Caco-2 (cell line): ENCODE measurements around the gene FUT9. TPM values are rescaled to one million over a fixed set of nuclear protein-coding genes. Genes with fewer than 3 reads are reported as not detected.

ENCODE experiments used
- BruUV-seq: library from RNA; stranded (reverse); fragments of 400-500 nt; replicated peaks from 2 replicates; lab custom pipeline; 2021; lab: Mats Ljungman, UMichigan
- CTCF ChIA-PET: fragments of 300-600 bp; sonication (Branson Sonifier 250); formaldehyde crosslinking; loops from one replicate; lab custom pipeline; 2022; ENCODE audit warnings: antibody characterized with exemption; lab: Charles Lee
- POLR2A ChIA-PET: fragments of 300-600 bp; sonication (Branson Sonifier 250); formaldehyde crosslinking; loops from one replicate; lab custom pipeline; 2022; ENCODE audit warnings: antibody characterized with exemption; lab: Charles Lee
- DNase-seq, 2 experiments: peaks; one replicate each; pipeline versions ENCODE4 v3.0.0 to v3.0.0-alpha.2; 2020 to 2022
- H3K27me3 ChIP-seq: replicated peaks from 2 replicates; pipeline ENCODE4 v1.6.0; 2011; ENCODE audit warnings: low read length; ENCODE audit not compliant: control insufficient read depth, insufficient read depth
- H3K36me3 ChIP-seq: 2 replicates; pipeline ENCODE4 v1.5.1; 2011; ENCODE audit warnings: low read length; ENCODE audit not compliant: control insufficient read depth, insufficient read depth
- H3K4me1 ChIP-seq: fragments of 250-450 bp; sonication (Bioruptor Pico); 2 replicates; pipeline ENCODE4 v1.5.1; 2020; ENCODE audit warnings: mild to moderate bottlenecking
- H3K4me3 ChIP-seq: 2 replicates; pipeline ENCODE4 v1.5.1; 2011; ENCODE audit warnings: low read depth, mild to moderate bottlenecking, control low read depth, low read length
- H3K9me3 ChIP-seq: fragments of 250-450 bp; sonication (Bioruptor Pico); 2 replicates; pipeline ENCODE4 v1.5.1; 2020; ENCODE audit warnings: mild to moderate bottlenecking, moderate library complexity
- H3K27ac Mint-ChIP-seq: one replicate; pipeline ENCODE4 v1.8.0; 2022; ENCODE audit warnings: mixed read lengths; ENCODE audit not compliant: unreplicated experiment
- H3K27me3 Mint-ChIP-seq: one replicate; pipeline ENCODE4 v1.8.0; 2022; ENCODE audit warnings: mixed read lengths; ENCODE audit not compliant: insufficient read depth, unreplicated experiment
- H3K36me3 Mint-ChIP-seq: one replicate; pipeline ENCODE4 v1.8.0; 2022; ENCODE audit warnings: mild to moderate bottlenecking, mixed read lengths; ENCODE audit not compliant: insufficient read depth, unreplicated experiment
- H3K4me1 Mint-ChIP-seq: one replicate; pipeline ENCODE4 v1.8.0; 2022; ENCODE audit warnings: low read depth, mixed read lengths; ENCODE audit not compliant: unreplicated experiment
- H3K4me3 Mint-ChIP-seq: one replicate; pipeline ENCODE4 v1.8.0; 2022; ENCODE audit warnings: mild to moderate bottlenecking, moderate library complexity, mixed read lengths; ENCODE audit not compliant: unreplicated experiment
- H3K9me3 Mint-ChIP-seq: one replicate; pipeline ENCODE4 v1.8.0; 2022; ENCODE audit warnings: mixed read lengths; ENCODE audit not compliant: unreplicated experiment
- intact Hi-C: fragments of 100-400 bp; cut with micrococcal nuclease; formaldehyde crosslinking; loops from one replicate; pipeline ENCODE4 v1.10.0; 2022; ENCODE audit not compliant: unreplicated experiment
- total RNA-seq: library from RNA; stranded (reverse); gene quantifications from 2 replicates; pipeline ENCODE4 v1.2.3, GENCODE V29; 2022
- TF ChIP-seq, protein P1 (sequence below), 2 experiments: fragments of 200-600 bp in 1 of 2; IDR thresholded peaks; 1 replicate in 1 of 2; 2 replicates in 1 of 2; pipeline versions ENCODE4 v1.5.1 to v1.8.0; 2011 to 2022; ENCODE audit warnings: antibody characterized with exemption in 1 of 2, control low read depth in 1 of 2, inconsistent platforms in 1 of 2, low read depth in 1 of 2, low read length in 1 of 2, mild to moderate bottlenecking in 1 of 2, moderate library complexity in 1 of 2; ENCODE audit not compliant: insufficient read depth in 1 of 2, severe bottlenecking in 1 of 2, unreplicated experiment in 1 of 2

The FUT9 gene
- total RNA-seq, 1 experiment from 2014 or later: 0.11 TPM

DNA sequence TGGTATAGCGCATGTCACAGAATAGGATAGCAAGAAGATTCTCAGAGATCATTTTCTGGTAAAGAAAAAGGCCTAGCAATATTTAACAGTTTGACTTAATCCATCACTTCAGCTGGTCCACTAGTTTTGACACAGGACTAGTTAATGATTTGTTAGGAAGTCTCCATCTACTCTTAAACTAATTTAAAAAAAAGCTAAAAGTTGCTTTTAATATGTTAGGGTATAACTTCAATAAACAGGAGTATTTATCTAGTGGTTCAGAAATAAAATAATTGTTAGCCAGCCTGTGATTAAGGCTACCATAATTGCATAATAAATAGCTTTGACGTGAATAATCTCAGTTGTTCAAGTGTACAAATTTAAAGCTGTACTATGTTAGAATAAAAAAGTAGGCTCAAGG is 195.6 kb downstream of the FUT9 start:
- BruUV-seq: no TSS peak

DNA sequence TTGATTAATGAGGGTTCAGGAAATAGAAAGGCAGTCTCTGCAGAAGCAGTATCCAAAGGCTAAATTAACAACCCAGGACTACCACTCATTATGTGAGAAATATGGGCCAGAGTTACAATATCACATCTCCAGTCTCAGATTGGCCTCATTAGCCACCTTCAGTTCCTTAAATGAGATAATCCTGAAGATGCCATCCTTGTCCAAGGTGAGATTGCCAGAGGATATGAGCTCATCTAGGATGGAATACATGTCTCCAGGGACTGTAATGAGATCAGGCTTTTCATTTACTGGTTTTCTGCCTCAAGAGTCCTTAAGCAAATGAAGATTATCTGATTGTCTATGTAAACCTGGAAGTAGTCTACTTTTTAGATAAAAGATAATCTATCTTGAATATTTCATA is 196.3 kb downstream of the FUT9 start:
- Mint-ChIP-seq H3K36me3 (no peaks in the 10 kb centered on the region), H3K4me3 (no peak overlapping the region), H3K9me3 (no peaks in the 10 kb centered on the region), H3K27ac (no peak overlapping the region), H3K4me1 (no peaks in the 10 kb centered on the region), H3K27me3 (no peaks in the 10 kb centered on the region)
- no TSS peak for BruUV-seq
- TF ChIP-seq, protein P1, sequence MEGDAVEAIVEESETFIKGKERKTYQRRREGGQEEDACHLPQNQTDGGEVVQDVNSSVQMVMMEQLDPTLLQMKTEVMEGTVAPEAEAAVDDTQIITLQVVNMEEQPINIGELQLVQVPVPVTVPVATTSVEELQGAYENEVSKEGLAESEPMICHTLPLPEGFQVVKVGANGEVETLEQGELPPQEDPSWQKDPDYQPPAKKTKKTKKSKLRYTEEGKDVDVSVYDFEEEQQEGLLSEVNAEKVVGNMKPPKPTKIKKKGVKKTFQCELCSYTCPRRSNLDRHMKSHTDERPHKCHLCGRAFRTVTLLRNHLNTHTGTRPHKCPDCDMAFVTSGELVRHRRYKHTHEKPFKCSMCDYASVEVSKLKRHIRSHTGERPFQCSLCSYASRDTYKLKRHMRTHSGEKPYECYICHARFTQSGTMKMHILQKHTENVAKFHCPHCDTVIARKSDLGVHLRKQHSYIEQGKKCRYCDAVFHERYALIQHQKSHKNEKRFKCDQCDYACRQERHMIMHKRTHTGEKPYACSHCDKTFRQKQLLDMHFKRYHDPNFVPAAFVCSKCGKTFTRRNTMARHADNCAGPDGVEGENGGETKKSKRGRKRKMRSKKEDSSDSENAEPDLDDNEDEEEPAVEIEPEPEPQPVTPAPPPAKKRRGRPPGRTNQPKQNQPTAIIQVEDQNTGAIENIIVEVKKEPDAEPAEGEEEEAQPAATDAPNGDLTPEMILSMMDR (IDR thresholded peaks at IDR 0.05; ENCODE audit: insufficient read depth in 1 of 2, low read depth in 1 of 2, low read length in 1 of 2, severe bottlenecking in 1 of 2, unreplicated experiment in 1 of 2): no peak
- H3K4me3 ChIP-seq: no peak overlapping the region
- H3K36me3 ChIP-seq: no peaks in the 10 kb centered on the region
- no peaks in the 10 kb centered on the region for H3K9me3 ChIP-seq
- no peaks in the 10 kb centered on the region for H3K4me1 ChIP-seq
- ChIA-PET CTCF (no interaction called here), POLR2A (no interaction called here)
- DNase-seq: no peak
- no peaks in the 10 kb centered on the region for H3K27me3 ChIP-seq
- intact Hi-C loops: no loop called here

More for the DNA sequence above, 195.6 kb downstream of the FUT9 start:
- H3K4me1 ChIP-seq: no peaks in the 10 kb centered on the region
- Mint-ChIP-seq H3K4me1 (no peaks in the 10 kb centered on the region), H3K9me3 (no peaks in the 10 kb centered on the region), H3K36me3 (no peaks in the 10 kb centered on the region), H3K27me3 (no peaks in the 10 kb centered on the region), H3K27ac (no peak overlapping the region), H3K4me3 (no peak overlapping the region)
- intact Hi-C loops: no loop called here
- H3K36me3 ChIP-seq: no peaks in the 10 kb centered on the region
- no peaks in the 10 kb centered on the region for H3K27me3 ChIP-seq
- POLR2A ChIA-PET: no interaction called here
- CTCF ChIA-PET: no interaction called here
- no peak overlapping the region for H3K4me3 ChIP-seq
- DNase-seq: no peak
- TF ChIP-seq, protein P1 (IDR thresholded peaks at IDR 0.05; ENCODE audit: insufficient read depth in 1 of 2, low read depth in 1 of 2, low read length in 1 of 2, severe bottlenecking in 1 of 2, unreplicated experiment in 1 of 2): no peak
- no peaks in the 10 kb centered on the region for H3K9me3 ChIP-seq

DNA sequence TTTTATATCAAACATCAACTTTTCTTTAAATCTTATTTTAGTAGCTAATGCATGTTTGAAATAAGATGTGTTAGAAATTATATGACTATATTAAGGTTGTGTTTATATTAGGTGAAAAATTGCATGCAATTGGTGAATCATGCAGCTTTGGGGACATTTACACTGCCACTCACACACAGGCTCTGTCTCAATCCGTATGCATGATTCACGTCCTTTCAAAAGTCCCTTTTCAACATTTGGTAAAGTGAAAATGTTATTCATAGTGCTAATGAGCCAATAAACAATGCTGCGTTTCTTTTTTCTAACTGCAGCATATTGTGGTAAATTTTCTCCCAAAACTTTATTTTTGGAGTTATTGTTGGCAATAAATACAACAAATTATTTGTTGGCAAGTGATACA is 198.0 kb downstream of the FUT9 start:
- Mint-ChIP-seq H3K36me3 (no peaks in the 10 kb centered on the region), H3K9me3 (no peaks in the 10 kb centered on the region), H3K27ac (no peak overlapping the region), H3K4me3 (no peak overlapping the region), H3K27me3 (no peaks in the 10 kb centered on the region), H3K4me1 (no peaks in the 10 kb centered on the region)
- H3K36me3 ChIP-seq: no peaks in the 10 kb centered on the region
- no peaks in the 10 kb centered on the region for H3K9me3 ChIP-seq
- H3K27me3 ChIP-seq: no peaks in the 10 kb centered on the region
- no peak for DNase-seq
- no peak overlapping the region for H3K4me3 ChIP-seq
- intact Hi-C loops: no loop called here
- no TSS peak for BruUV-seq
- CTCF ChIA-PET: no interaction called here
- POLR2A ChIA-PET: no interaction called here
- TF ChIP-seq, protein P1 (IDR thresholded peaks at IDR 0.05; ENCODE audit: insufficient read depth in 1 of 2, low read depth in 1 of 2, low read length in 1 of 2, severe bottlenecking in 1 of 2, unreplicated experiment in 1 of 2): no peak
- no peaks in the 10 kb centered on the region for H3K4me1 ChIP-seq
